A673 (cell line): ENCODE measurements around the gene ALDH5A1. TPM values are rescaled to one million over a fixed set of nuclear protein-coding genes. Genes with fewer than 3 reads are reported as not detected.

Experiments used
- BruUV-seq: library from RNA; stranded (reverse); fragments of 400-500 nt; replicated peaks from 2 replicates; lab custom pipeline; 2021; lab: Mats Ljungman, UMichigan
- CTCF ChIA-PET: fragments of 300-600 bp; sonication (Branson Sonifier 250); formaldehyde crosslinking; loops from one replicate; lab custom pipeline; 2022; ENCODE audit warnings: antibody characterized with exemption; lab: Charles Lee
- POLR2A ChIA-PET: fragments of 300-600 bp; sonication (Branson Sonifier 250); formaldehyde crosslinking; loops from one replicate; lab custom pipeline; 2022; ENCODE audit warnings: antibody characterized with exemption; ENCODE audit not compliant: low non-redundant PET; lab: Charles Lee
- DNase-seq: peaks from one replicate; pipeline ENCODE4 v3.0.0-alpha.2; 2015; ENCODE audit warnings: low spot score
- H3K27ac ChIP-seq: fragments of 200-600 bp; sonication (generic); 2 replicates; pipeline ENCODE4 v1.5.1; 2016; ENCODE audit warnings: mixed run types, low read depth, mild to moderate bottlenecking, mixed read lengths, antibody characterized with exemption, low read length; ENCODE audit not compliant: poor library complexity, severe bottlenecking
- H3K27me3 ChIP-seq: fragments of 200-600 bp; sonication (generic); replicated peaks from 2 replicates; pipeline ENCODE4 v1.6.1; 2017; ENCODE audit warnings: mixed run types, low read depth, mild to moderate bottlenecking, mixed read lengths, antibody characterized with exemption, low read length; ENCODE audit not compliant: insufficient read depth, poor library complexity
- H3K36me3 ChIP-seq: fragments of 200-600 bp; sonication (generic); 2 replicates; pipeline ENCODE4 v1.6.1; 2016; ENCODE audit warnings: mixed run types, mild to moderate bottlenecking, mixed read lengths, antibody characterized with exemption, low read length; ENCODE audit not compliant: insufficient read depth, poor library complexity, severe bottlenecking
- H3K4me1 ChIP-seq: fragments of 200-600 bp; sonication (generic); 2 replicates; pipeline ENCODE4 v1.6.1; 2017; ENCODE audit warnings: mixed run types, mild to moderate bottlenecking, mixed read lengths, antibody characterized with exemption, low read length; ENCODE audit not compliant: insufficient read depth, poor library complexity, severe bottlenecking
- H3K4me3 ChIP-seq: fragments of 200-600 bp; sonication (generic); 2 replicates; pipeline ENCODE4 v1.5.1; 2016; ENCODE audit warnings: low read depth, mixed run types, mild to moderate bottlenecking, mixed read lengths, low read length; ENCODE audit not compliant: poor library complexity, severe bottlenecking
- H3K9me3 ChIP-seq: fragments of 200-600 bp; sonication (generic); 2 replicates; pipeline ENCODE4 v1.6.1; 2016; ENCODE audit warnings: mixed run types, low read depth, mild to moderate bottlenecking, mixed read lengths, antibody characterized with exemption, low read length; ENCODE audit not compliant: poor library complexity, severe bottlenecking
- CTCF ChIP-seq: fragments of 300-800, 200-600 bp; sonication (generic); conservative IDR thresholded peaks from 2 replicates; pipeline ENCODE4 v1.5.1; 2017; ENCODE audit warnings: low read depth, mild to moderate bottlenecking, antibody characterized with exemption, low read length, moderate library complexity, mixed read lengths
- EZH2 ChIP-seq: fragments of 200-600 bp; sonication (generic); IDR thresholded peaks from 2 replicates; pipeline ENCODE4 v1.6.1; 2017; ENCODE audit warnings: borderline replicate concordance, low read depth, mild to moderate bottlenecking, mixed read lengths, antibody characterized with exemption, low read length; ENCODE audit not compliant: poor library complexity, severe bottlenecking
- intact Hi-C: fragments of 100-400 bp; cut with micrococcal nuclease; formaldehyde crosslinking; loops from one replicate; pipeline ENCODE4 v1.10.0; 2022; ENCODE audit not compliant: unreplicated experiment
- total RNA-seq: library from RNA; stranded (reverse); gene quantifications from 2 replicates; pipeline ENCODE4 v1.2.3, GENCODE V29; 2021

Gene ALDH5A1
- total RNA-seq, 1 experiment from 2014 or later: 4.1 TPM

GRCh38 chr6:24576447-24576846 is 81.7 kb downstream of the ALDH5A1 start:
- no peak overlapping the region for H3K4me3 ChIP-seq
- no peaks in the 10 kb centered on the region for H3K4me1 ChIP-seq
- no peak for DNase-seq
- H3K36me3 ChIP-seq: no peaks in the 10 kb centered on the region
- TF ChIP-seq CTCF: no peak
- TF ChIP-seq EZH2: no peak
- no TSS peak for BruUV-seq
- CTCF ChIA-PET: no interaction called here
- POLR2A ChIA-PET: no interaction called here
- intact Hi-C loops: no loop called here
- H3K27me3 ChIP-seq: no peaks in the 10 kb centered on the region
- no peaks in the 10 kb centered on the region for H3K9me3 ChIP-seq
- no peak overlapping the region for H3K27ac ChIP-seq

- intact Hi-C loops: loop anchor here (1.0 to 5.0 kb wide), 4 partner anchors 59 to 491 kb away; no protein-coding TSS in a partner anchor
- H3K4me1 ChIP-seq: peaks cover 17% of the 10 kb centered on the region
- ChIA-PET CTCF (interaction anchor here (0.5 to 1.1 kb wide), 10 partner anchors 9 to 539 kb away, joined by 3 to 8 read pairs (median 4); partner anchors contain the start of genes ACOT13 and TDP2), POLR2A (no interaction called here)
- H3K27me3 ChIP-seq: peaks cover 20% of the 10 kb centered on the region
- no peaks in the 10 kb centered on the region for H3K9me3 ChIP-seq
- TF ChIP-seq EZH2 (no peak), CTCF (peak; percentile 90)
- no peaks in the 10 kb centered on the region for H3K36me3 ChIP-seq
- H3K27ac ChIP-seq: no peak overlapping the region
- H3K4me3 ChIP-seq: no peak overlapping the region
- BruUV-seq: no TSS peak
- peak; percentile 80 for DNase-seq
These were observed 86.4 kb downstream of the ALDH5A1 start for GRCh38 chr6:24581084-24581669.

GRCh38 chr6:24583463-24584381 is 89.0 kb downstream of the ALDH5A1 start:
- H3K4me3 ChIP-seq: peak overlapping the region; percentile 29
- no peaks in the 10 kb centered on the region for H3K36me3 ChIP-seq
- H3K27me3 ChIP-seq: peaks cover 29% of the 10 kb centered on the region
- H3K4me1 ChIP-seq: peaks cover 17% of the 10 kb centered on the region
- peak; percentile 86 for DNase-seq
- intact Hi-C loops: loop anchor here (5.0 kb wide), 2 partner anchors 61 to 489 kb away; no protein-coding TSS in a partner anchor
- no peak overlapping the region for H3K27ac ChIP-seq
- POLR2A ChIA-PET: interaction anchor here (0.5 kb wide), 1 partner anchor 192 kb away, joined by 8 read pairs; no protein-coding TSS in a partner anchor
- no TSS peak for BruUV-seq
- H3K9me3 ChIP-seq: no peaks in the 10 kb centered on the region
- TF ChIP-seq CTCF (peak; percentile 90), EZH2 (no peak)
- CTCF ChIA-PET: interaction anchor here (0.5 to 1.5 kb wide), 7 partner anchors 12 to 1181 kb away, joined by 3 to 9 read pairs (median 4); no protein-coding TSS in a partner anchor
